ENCODE measurements around the gene PCAT6. TPM values are rescaled to one million over a fixed set of nuclear protein-coding genes. Genes with fewer than 3 reads are reported as not detected.

The PCAT6 gene
- total RNA-seq, 2 experiments from 2014 or later, result 0.61 TPM; not detected in 1

Other genes with a start within 250 kb of the PCAT6 start
- gene SYT2, start 100.5 kb upstream of the PCAT6 start, total RNA-seq, result not detected
- 10 to 100 TPM; 45.2 to 55.5 TPM for gene KDM5B, start 2.5 kb upstream of the PCAT6 start, total RNA-seq
- 10 to 100 TPM; 12.7 to 13.1 TPM for gene RABIF, start 78.2 kb downstream of the PCAT6 start, total RNA-seq
- gene KLHL12, start 116.3 kb downstream of the PCAT6 start, total RNA-seq, result 10 to 100 TPM; 30.1 to 30.5 TPM
- gene ADIPOR1, start 147.4 kb downstream of the PCAT6 start, total RNA-seq, result 10 to 100 TPM; 64.8 to 64.9 TPM
- 10 to 100 TPM; 30.6 to 35.2 TPM for gene CYB5R1, start 156.3 kb downstream of the PCAT6 start, total RNA-seq
- gene TMEM183A, start 196.4 kb downstream of the PCAT6 start, total RNA-seq, result 10 to 100 TPM; 77.1 to 78.4 TPM
- 10 to 100 TPM; 48.5 to 56.0 TPM for gene PPFIA4, start 215.5 kb downstream of the PCAT6 start, total RNA-seq